GM19397 (cell line): ENCODE results near the gene HAUS2.
"Not testable (repeated sequence)": the region's sequence is repeated elsewhere in the genome, so short reads cannot be mapped to it uniquely, and the experiment has no call there.

Source experiments
- ATAC-seq: cut with Tn5 transposase; IDR thresholded peaks from one replicate; pipeline ENCODE4 v1.9.1; 2021; ENCODE audit warnings: mild to moderate bottlenecking, moderate library complexity; ENCODE audit not compliant: unreplicated experiment

Gene HAUS2

GRCh38 chr15:42575188-42576039, 26.8 kb downstream of the HAUS2 start, which contains the start of gene STARD9:
STARD9 (plus strand) TSS chr15:42575606; CDS start chr15:42575716, 110 bp downstream.
- ATAC-seq: peak; percentile 90

- ATAC-seq: no peak
Measured at GRCh38 chr15:42576040-42576594, 27.5 kb downstream of the HAUS2 start.

GRCh38 chr15:42576776-42577175, 28.1 kb downstream of the HAUS2 start:
- ATAC-seq: no peak

GRCh38 chr15:42577514-42578031, 28.9 kb downstream of the HAUS2 start:
- ATAC-seq: no peak

DNA sequence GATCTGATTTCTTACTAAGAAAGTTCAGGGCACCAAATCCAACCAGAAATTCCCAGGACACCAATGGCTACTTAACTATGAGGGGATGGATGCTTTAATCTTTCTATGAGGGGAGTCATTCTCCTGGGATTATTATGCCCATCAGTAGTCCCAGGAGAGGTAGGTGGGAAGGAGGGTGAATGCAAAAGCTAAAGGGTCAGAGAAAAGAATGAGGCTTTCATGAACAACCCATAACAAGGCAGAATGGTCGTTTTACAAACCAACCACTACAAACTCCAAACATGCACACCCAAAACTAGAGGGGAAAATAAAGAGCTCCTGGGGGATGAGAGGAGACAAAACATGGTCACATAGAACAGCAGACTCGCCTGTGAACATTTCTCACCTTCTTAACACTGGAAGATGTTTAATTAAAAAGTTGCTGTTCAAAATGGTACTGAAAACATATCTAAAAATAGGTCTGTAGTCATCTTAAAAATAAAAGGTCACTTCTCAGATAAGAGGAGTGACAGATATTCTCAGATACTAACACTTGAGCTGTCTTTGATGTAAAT, 30.4 kb downstream of the HAUS2 start:
- ATAC-seq: no peak

DNA sequence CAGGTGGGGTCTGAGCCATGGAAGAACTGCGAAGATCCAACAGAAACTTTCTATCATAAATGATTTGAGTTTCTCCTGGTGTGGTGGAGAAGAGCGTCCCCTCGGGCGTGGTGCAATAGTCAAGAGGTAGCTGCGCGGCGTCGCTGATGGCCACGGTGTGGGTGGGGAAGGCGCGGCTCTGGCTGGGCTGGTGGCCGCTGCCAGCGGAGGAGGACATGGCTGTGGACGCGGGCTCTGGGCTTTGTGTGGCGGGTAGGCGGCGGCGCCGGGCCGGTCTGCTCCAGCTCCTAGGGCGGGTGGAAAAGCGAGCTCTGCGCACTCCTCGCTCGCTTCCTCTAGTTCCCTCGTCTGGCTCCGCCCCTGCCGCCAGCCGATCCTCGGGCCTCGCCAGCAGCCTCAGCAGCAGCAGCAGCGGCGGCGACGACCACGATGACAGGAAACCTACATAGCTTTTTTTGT, 32.7 kb downstream of the HAUS2 start:
- ATAC-seq: peak; percentile 73

DNA sequence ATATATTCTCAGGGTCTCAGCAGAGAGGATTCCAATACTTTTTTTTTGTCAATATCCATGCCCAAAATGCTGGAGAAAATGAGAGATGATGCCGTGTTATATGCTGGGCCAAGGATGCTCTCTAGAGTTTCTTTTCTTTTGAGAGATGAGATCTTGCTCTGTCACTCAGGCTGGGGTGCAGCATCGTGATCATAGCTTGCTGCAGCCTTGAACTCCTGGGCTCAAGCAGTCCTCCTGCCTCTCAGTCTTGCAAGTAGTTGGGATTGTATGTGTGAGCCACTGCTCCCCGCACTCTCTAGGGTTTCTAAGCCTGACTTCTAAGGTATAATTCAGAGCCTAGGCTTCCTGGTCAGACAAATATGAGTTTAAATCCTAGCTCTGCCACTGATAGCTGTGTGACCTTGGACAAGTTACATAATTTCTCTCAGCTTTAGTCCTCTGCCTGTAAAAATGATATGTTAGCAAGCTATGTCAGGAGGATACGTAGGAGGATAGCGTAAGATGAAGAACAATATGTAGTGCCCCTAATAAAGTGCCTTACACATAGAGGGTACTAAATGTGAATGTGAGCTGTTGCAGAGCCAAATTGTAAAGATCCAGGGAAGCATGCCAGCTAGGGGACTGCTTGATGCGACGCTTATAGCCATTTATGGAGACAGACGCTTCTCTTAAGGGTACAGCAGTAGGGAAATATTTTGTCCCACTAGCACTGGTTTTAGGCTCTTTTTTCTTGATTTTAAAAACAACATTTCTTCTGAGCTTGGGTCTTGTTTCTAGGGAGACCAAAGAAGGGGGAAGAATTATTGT, 34.1 kb downstream of the HAUS2 start:
- ATAC-seq: no peak

- no peak for ATAC-seq
Measured at GRCh38 chr15:42584031-42584765, 35.6 kb downstream of the HAUS2 start.

DNA sequence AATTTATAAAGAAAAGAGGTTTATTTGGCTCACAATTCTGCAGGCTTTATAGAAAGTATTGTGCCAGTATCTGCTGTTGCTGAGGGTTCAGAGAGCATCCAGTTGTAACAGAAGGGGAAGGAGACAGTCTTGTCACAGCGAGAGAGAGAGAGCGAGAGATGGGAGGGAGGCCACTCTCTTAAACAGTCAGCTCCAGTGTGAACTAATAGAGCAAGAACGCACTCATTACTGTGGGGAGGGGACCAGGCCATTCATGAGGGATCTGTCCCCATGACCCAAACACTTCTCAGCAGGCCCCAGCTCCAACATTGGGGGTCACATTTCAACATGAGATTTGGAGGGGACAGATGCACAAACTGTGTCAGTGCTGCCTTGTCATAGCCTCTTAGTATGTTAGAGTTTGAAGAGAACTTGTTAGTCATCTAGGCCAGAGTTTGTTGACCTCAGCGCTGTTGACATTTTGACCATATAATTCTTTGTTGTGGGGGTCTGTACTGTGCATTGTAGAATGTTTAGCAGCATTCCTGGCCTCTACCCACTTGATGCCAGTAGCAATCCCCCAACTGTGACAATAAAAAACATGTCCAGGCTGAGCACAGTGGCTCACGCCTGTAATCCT, 42.1 kb downstream of the HAUS2 start:
- ATAC-seq: no peak

- ATAC-seq: no peak
Measured at GRCh38 chr15:42591238-42591934, 42.7 kb downstream of the HAUS2 start.

DNA sequence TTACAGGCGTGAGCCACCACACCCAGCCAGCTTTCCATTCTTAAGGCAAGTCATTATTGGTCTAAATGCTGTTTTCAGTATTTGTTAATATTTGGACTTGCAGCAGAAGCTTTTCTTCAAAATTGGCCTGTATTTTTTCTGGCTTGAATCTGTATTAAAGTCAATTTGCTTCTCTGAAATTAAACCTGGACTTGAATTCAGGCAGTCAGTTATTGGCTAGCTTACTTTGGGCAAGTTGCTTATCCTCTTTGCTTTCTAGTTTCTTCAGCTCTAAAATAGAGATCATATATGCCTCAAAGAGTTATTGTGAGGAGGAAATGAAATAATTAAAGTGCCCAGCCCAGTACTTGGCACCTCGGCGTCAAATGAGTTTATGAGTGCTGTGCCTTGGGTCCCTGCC, 44.1 kb downstream of the HAUS2 start:
- no peak for ATAC-seq

DNA sequence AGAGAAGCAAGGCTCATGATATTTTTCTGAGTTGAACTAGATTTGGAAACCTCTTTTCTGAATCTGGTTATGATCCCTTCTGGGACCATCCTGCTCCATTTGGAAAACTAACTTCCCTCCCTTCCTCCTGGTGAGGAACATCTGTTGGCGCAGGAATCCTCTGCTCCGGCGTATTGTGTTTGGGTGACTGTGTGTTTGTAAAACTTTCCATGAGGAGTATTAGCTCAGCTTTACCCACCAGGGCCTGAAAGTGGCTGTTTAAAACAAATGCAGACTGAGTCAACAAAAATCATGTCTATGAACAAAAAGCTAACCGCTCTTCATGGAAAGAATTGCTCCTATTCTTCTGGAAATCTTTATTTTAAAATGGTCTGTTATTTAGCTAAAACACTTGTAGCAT, 44.5 kb downstream of the HAUS2 start:
- no peak for ATAC-seq

GRCh38 chr15:42594095-42594494, 45.5 kb downstream of the HAUS2 start:
- no peak for ATAC-seq

DNA sequence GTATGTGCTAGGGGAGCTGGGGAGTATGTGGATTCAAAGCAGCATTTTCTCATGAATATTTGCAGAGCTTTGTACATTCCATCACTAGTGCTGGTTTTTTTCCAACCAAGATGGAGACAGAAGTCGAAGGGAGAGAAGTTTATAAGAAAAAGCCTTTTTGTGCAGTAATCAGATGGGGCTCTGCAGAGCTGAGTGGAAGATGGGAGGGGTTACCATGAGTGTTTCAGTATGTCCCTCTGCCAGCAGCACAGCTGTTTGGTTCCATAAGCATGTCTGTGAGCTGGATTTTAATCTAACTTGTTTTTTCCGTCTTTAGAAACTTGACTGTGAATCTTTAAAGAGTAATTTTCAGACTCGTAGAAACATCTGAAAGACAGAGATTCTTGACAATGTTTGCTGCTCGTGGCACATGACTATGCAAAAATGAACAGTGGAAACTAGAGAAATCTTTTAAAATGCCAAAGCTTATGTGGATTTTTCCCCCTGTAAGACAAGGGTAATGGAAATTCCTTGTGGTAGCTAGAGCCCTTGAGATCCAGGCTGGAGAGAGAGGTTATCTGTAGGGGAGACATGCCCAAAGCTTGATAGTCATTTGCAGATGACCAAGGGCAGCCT, 47.1 kb downstream of the HAUS2 start:
- no peak for ATAC-seq

DNA sequence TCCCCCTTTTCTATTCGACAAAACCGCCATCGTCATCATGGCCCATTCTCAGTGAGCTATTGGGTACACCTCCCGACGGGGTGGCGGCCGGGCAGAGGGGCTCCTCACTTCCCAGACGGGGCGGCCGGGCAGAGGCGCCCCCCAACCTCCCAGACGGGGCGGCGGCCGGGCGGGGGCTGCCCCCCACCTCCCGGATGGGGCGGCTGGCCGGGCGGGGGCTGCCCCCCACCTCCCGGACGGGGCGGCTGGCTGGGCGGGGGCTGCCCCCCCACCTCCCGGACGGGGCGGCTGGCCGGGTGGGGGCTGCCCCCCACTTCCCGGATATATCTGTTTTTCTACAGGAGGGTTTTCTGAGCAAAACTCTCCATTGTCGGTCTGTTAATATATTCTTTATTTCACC, 52.7 kb downstream of the HAUS2 start:
- ATAC-seq: not testable (repeated sequence)

DNA sequence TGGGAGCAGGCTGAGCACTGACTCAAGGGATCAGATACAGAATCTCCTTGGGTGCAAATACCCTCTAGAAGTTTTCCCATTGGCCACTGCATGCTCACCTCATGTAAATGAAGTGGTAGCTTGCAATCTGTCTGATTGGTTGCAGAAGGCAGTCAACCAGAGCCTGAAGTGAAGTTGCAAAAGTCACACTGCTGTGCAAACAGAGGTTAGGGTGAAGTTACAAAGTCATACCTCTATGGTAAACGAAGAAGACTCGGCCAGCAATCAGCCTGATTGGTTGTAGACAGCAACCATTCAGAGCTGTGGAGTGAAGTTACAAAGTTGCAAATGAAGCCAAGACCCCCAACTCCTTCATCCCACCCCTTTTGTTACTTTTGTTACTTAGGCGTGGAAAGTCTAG, 53.9 kb downstream of the HAUS2 start:
- ATAC-seq: no peak

- ATAC-seq: no peak
Measured at GRCh38 chr15:42603978-42604377, 55.3 kb downstream of the HAUS2 start.

GRCh38 chr15:42604894-42605744, 56.5 kb downstream of the HAUS2 start:
- no peak for ATAC-seq
